Fibroblast of lung (primary cell): ENCODE results near the gene PDE11A. TPM values are rescaled to one million over a fixed set of nuclear protein-coding genes. Genes with fewer than 3 reads are reported as not detected.

ENCODE experiments used
- DNase-seq, 2 donors: peaks; one replicate each; pipeline versions ENCODE4 v3.0.0 to v3.0.0-alpha.2; 2010; ENCODE audit warnings: low read depth in 2 of 2
- H2AFZ ChIP-seq: 2 replicates; pipeline ENCODE4 v1.5.1; 2012; ENCODE audit warnings: low read length, control low read depth, inconsistent platforms
- H3K27ac ChIP-seq: 2 replicates; pipeline ENCODE4 v1.5.1; 2011; ENCODE audit warnings: low read length, control low read depth; ENCODE audit not compliant: insufficient read depth
- H3K27me3 ChIP-seq: 2 replicates; pipeline ENCODE4 v1.5.1; 2011; ENCODE audit warnings: mild to moderate bottlenecking, low read length; ENCODE audit not compliant: control insufficient read depth, insufficient read depth
- H3K36me3 ChIP-seq: 2 replicates; pipeline ENCODE4 v1.5.1; 2011; ENCODE audit warnings: low read length; ENCODE audit not compliant: control insufficient read depth, insufficient read depth
- H3K4me1 ChIP-seq: 2 replicates; pipeline ENCODE4 v1.5.1; 2011; ENCODE audit warnings: low read length; ENCODE audit not compliant: control insufficient read depth, insufficient read depth; ENCODE audit errors: extremely low read depth
- H3K4me2 ChIP-seq: 2 replicates; pipeline ENCODE4 v1.5.1; 2011; ENCODE audit warnings: low read length, control low read depth; ENCODE audit not compliant: insufficient read depth; ENCODE audit errors: extremely low read depth
- H3K4me3 ChIP-seq, 4 experiments: fragments of 200-600 bp in 1 of 4; sonication (generic) in 1 of 4; replicated peaks in 1 of 4; 2 replicates each; pipeline ENCODE4 v1.5.1; 2011 to 2016; ENCODE audit warnings: low read length in 4 of 4, low read depth in 3 of 4, mild to moderate bottlenecking in 3 of 4, control low read depth in 2 of 4, inconsistent platforms in 1 of 4, mixed read lengths in 1 of 4; ENCODE audit not compliant: insufficient read depth in 1 of 4; ENCODE audit errors: control extremely low read depth in 1 of 4
- H3K79me2 ChIP-seq: 2 replicates; pipeline ENCODE4 v1.5.1; 2012; ENCODE audit warnings: mild to moderate bottlenecking, low read length, inconsistent platforms; ENCODE audit not compliant: control insufficient read depth, insufficient read depth
- H3K9ac ChIP-seq: 2 replicates; pipeline ENCODE4 v1.5.1; 2011; ENCODE audit warnings: mild to moderate bottlenecking, low read length, control low read depth; ENCODE audit not compliant: insufficient read depth
- H3K9me3 ChIP-seq: 2 replicates; pipeline ENCODE4 v1.5.1; 2012; ENCODE audit warnings: low read depth, low read length; ENCODE audit not compliant: control insufficient read depth, insufficient read depth
- H4K20me1 ChIP-seq: 2 replicates; pipeline ENCODE4 v1.5.1; 2011; ENCODE audit warnings: low read length; ENCODE audit not compliant: control insufficient read depth, insufficient read depth; ENCODE audit errors: extremely low read depth
- EZH2 ChIP-seq: IDR thresholded peaks from 2 replicates; pipeline ENCODE4 v1.5.1; 2012; ENCODE audit warnings: low read length, control low read depth, mild to moderate bottlenecking; ENCODE audit errors: missing control alignments
- polyA plus RNA-seq, 2 donors: library from polyadenylated mRNA; depleted of rRNA in 1 of 2; stranded (reverse) in 1 of 2; unstranded in 1 of 2; fragments of >200 nt; gene quantifications; 2 replicates each; pipeline ENCODE4 v1.2.1, GENCODE V29; 2011 to 2012; ENCODE audit warnings: missing spikeins in 1 of 2
- total RNA-seq: library from RNA; depleted of rRNA; stranded (reverse); fragments of >200 nt; gene quantifications from 2 replicates; pipeline ENCODE4 v1.2.1, GENCODE V29; 2014
- TF ChIP-seq, protein P1 (sequence below), 2 donors: IDR thresholded peaks in 1 of 2; conservative IDR thresholded peaks in 1 of 2; 1 replicate in 1 of 2; 2 replicates in 1 of 2; pipeline ENCODE4 v1.5.1; 2011 to 2012; ENCODE audit warnings: low read length in 2 of 2, control low read depth in 1 of 2, inconsistent platforms in 1 of 2, low read depth in 1 of 2, mild to moderate bottlenecking in 1 of 2

The PDE11A gene
- total and polyA plus RNA-seq, 2 donors (not counting 1 experiment from before 2014, with no cell fraction given): 0.03 to 0.33 TPM

DNA sequence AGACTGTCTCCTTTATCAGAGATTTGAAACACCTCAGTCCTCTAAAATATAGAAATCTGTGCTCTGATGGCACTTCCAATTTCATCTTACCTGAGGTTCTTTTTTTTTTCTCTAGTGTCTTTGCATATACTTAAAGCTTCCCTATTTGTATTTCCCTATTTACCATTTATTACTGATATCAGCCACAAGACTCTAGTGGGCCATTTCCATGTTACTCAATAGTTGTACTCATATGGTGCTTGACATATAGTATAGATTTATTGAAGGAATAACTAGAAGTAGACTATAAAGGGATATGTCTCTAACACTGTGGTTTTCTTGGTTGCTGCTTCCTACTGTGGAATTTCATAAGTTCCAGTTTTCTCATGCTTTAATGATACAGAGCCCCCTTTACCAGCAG, 42.7 kb upstream of the PDE11A start:
- Histone ChIP-seq H2AFZ (no peak overlapping the region), H3K9me3 (no peaks in the 10 kb centered on the region), H3K4me1 (no peaks in the 10 kb centered on the region), H3K4me2 (no peak overlapping the region), H3K27me3 (no peaks in the 10 kb centered on the region), H3K36me3 (no peaks in the 10 kb centered on the region), H4K20me1 (no peaks in the 10 kb centered on the region), H3K9ac (no peak overlapping the region), H3K4me3 (no peak overlapping the region), H3K79me2 (peaks cover 9% of the 10 kb centered on the region), H3K27ac (no peak overlapping the region)
- TF ChIP-seq, protein P1, sequence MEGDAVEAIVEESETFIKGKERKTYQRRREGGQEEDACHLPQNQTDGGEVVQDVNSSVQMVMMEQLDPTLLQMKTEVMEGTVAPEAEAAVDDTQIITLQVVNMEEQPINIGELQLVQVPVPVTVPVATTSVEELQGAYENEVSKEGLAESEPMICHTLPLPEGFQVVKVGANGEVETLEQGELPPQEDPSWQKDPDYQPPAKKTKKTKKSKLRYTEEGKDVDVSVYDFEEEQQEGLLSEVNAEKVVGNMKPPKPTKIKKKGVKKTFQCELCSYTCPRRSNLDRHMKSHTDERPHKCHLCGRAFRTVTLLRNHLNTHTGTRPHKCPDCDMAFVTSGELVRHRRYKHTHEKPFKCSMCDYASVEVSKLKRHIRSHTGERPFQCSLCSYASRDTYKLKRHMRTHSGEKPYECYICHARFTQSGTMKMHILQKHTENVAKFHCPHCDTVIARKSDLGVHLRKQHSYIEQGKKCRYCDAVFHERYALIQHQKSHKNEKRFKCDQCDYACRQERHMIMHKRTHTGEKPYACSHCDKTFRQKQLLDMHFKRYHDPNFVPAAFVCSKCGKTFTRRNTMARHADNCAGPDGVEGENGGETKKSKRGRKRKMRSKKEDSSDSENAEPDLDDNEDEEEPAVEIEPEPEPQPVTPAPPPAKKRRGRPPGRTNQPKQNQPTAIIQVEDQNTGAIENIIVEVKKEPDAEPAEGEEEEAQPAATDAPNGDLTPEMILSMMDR (conservative IDR thresholded peaks at IDR 0.05 in 1 of 2, IDR thresholded peaks at IDR 0.05 in 1 of 2; ENCODE audit: low read depth in 1 of 2, low read length in 2 of 2): no peak
- TF ChIP-seq EZH2: no peak
- DNase-seq: no peak

DNA sequence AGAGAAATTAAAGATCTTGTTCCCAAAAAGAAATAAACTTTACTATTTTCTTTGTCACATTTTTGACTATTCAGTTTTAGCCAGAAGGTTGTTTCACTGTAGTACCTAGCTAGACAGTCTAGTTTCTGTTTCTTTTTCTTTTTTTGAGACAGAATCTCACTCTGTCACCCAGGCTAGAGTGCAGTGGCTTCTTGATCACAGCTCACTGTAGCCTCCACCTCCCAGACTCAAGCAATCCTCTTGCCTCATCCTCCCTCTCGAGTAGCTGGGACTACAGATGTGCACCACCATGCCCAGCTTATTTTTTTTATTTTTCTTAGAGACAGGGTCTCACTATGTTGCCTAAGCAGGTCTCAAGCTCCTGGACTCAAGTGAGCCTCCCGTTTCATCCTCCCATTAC, 41.9 kb upstream of the PDE11A start:
- TF ChIP-seq EZH2: no peak
- TF ChIP-seq, protein P1 (conservative IDR thresholded peaks at IDR 0.05 in 1 of 2, IDR thresholded peaks at IDR 0.05 in 1 of 2; ENCODE audit: low read depth in 1 of 2, low read length in 2 of 2): no peak
- Histone ChIP-seq H2AFZ (no peak overlapping the region), H3K27ac (no peak overlapping the region), H3K4me1 (no peaks in the 10 kb centered on the region), H3K36me3 (no peaks in the 10 kb centered on the region), H3K9ac (no peak overlapping the region), H3K4me3 (no peak overlapping the region), H3K79me2 (peaks cover 9% of the 10 kb centered on the region), H3K9me3 (no peaks in the 10 kb centered on the region), H3K4me2 (no peak overlapping the region), H3K27me3 (no peaks in the 10 kb centered on the region), H4K20me1 (no peaks in the 10 kb centered on the region)
- DNase-seq: no peak

DNA sequence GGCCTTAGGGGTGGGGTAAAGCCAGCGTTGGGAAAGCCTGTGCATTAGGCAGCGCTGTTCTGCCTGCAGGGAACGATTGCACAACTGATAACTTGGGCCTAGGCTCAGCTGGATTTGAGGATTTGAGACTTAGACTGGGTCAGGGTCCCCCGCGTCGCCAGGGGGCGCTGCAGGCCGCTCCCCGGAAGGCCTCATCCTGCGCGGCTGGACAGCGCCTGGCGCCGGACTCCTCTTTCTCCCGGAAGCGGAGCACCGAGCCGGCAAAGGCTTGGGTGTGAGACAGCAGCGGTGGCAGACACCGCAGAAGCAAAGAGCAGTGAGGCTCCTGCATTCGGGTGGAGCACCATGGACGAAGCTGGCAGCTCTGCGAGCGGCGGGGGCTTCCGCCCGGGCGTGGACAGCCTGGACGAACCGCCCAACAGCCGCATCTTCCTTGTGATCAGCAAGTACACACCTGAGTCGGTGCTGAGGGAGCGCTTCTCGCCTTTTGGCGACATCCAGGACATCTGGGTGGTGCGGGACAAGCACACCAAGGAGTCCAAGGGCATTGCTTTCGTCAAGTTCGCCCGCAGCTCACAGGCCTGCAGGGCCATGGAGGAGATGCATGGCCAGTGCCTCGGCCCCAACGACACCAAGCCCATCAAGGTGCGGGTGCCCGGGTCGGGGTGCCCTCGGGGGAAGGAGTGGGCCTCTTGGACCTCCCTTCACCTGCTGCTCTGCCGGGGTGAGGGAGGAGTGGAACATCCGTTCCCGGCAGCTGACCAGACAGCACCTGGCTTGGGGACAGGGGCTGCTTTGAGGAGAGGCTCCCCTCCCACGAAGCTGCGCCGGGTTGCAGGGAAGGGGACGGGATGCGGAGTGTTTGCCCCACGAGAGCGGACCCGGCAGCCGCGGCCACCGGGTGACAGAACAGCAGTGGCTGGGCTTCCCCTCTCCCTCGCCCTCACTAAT, 39.9 kb upstream of the PDE11A start, which contains the start of gene RBM45:
RBM45 (plus strand) TSS at position 236 of the 951 bp plus-strand sequence; CDS start at position 346, 110 bp downstream.
- TF ChIP-seq, protein P1 (conservative IDR thresholded peaks at IDR 0.05 in 1 of 2, IDR thresholded peaks at IDR 0.05 in 1 of 2; ENCODE audit: low read depth in 1 of 2, low read length in 2 of 2): peak; percentile 95 to 96
- no peak for TF ChIP-seq EZH2
- Histone ChIP-seq H3K4me2 (peak within 1 kb of the TSS; percentile 64), H2AFZ (peak within 1 kb of the TSS; percentile 100), H3K9me3 (no peaks in the 10 kb centered on the region), H3K79me2 (peaks cover 9% of the 10 kb centered on the region), H3K9ac (peak within 1 kb of the TSS; percentile 83), H3K4me1 (no peaks in the 10 kb centered on the region), H3K27me3 (no peaks in the 10 kb centered on the region), H3K27ac (peak within 1 kb of the TSS; percentile 67), H4K20me1 (no peaks in the 10 kb centered on the region), H3K4me3 (peak within 1 kb of the TSS; percentile 84 to 100 (median 96)), H3K36me3 (no peaks in the 10 kb centered on the region)
- DNase-seq: peak; percentile 91 to 96
